ENCODE data around the gene PI3.
"Not testable (repeated sequence)": the region's sequence is repeated elsewhere in the genome, so short reads cannot be mapped to it uniquely, and the experiment has no call there.

The PI3 gene

DNA sequence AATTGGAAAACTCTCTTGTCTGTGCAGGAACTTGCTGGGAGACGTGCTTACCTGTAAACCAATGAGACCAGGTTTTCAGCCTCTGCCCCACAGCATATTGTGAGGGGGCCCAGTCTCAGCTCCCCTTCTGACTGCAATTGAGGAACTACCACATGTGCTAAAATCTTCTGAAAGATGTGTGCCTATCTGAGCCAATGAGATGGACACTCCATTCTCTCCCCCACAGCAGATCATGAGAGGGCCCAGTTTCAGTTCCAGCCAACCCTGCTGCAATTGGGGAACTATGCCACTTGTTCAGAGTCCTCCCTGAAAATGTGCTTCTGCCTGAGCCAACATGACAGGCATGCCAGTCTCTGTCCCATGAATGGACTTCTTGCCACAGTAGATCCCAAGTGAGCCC lies 20.9 kb upstream of the PI3 start:
- Histone ChIP-seq H3K36me3 (ENCODE audit: control insufficient read depth in 2 of 2, insufficient read depth in 2 of 2, low read length in 2 of 2) (no peaks in the 10 kb centered on the region), H3K9ac (ENCODE audit: low read depth in 1 of 2, low read length in 2 of 2) (no peak overlapping the region), H3K4me3 (ENCODE audit: low read length in 2 of 2) (no peak overlapping the region), H3K27ac (ENCODE audit: low read depth in 2 of 2, low read length in 2 of 2) (no peak overlapping the region), H3K4me1 (ENCODE audit: control insufficient read depth in 2 of 2, insufficient read depth in 2 of 2, low read length in 2 of 2) (peaks cover 10 to 15% of the 10 kb centered on the region in 2 donors), H3K9me3 (ENCODE audit: control insufficient read depth in 2 of 2, low read length in 2 of 2) (peaks cover 0 to 3% of the 10 kb centered on the region in 2 donors), H3K27me3 (ENCODE audit: control insufficient read depth in 2 of 2, insufficient read depth in 2 of 2, low read length in 2 of 2) (peaks cover 0 to 2% of the 10 kb centered on the region in 2 donors)

DNA sequence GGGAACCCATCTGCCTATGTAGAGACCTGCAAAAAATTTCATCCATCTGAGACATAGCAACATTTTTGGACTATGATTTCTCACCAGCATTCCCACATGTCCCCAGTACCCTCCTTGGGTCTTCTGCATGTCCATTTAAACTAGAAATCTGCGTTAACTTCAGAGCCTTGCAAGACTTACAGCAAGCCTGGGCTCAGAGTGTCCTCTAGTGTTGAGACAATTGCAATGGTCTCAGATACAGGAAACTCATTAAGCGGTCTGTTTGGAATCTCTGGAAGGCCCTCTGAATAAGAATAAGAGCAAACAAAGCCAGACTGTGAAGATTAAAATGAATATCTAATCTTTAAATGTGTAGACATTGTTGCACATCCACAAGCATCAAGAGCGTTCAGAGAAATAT lies 20.5 kb upstream of the PI3 start:
- Histone ChIP-seq H3K4me3 (ENCODE audit: low read length in 2 of 2) (no peak overlapping the region), H3K9me3 (ENCODE audit: control insufficient read depth in 2 of 2, low read length in 2 of 2) (peaks cover 0 to 6% of the 10 kb centered on the region in 2 donors), H3K27me3 (ENCODE audit: control insufficient read depth in 2 of 2, insufficient read depth in 2 of 2, low read length in 2 of 2) (peaks cover 0 to 2% of the 10 kb centered on the region in 2 donors), H3K36me3 (ENCODE audit: control insufficient read depth in 2 of 2, insufficient read depth in 2 of 2, low read length in 2 of 2) (no peaks in the 10 kb centered on the region), H3K4me1 (ENCODE audit: control insufficient read depth in 2 of 2, insufficient read depth in 2 of 2, low read length in 2 of 2) (peaks cover 10 to 16% of the 10 kb centered on the region in 2 donors), H3K27ac (ENCODE audit: low read depth in 2 of 2, low read length in 2 of 2) (no peak overlapping the region), H3K9ac (ENCODE audit: low read depth in 1 of 2, low read length in 2 of 2) (no peak overlapping the region)

DNA sequence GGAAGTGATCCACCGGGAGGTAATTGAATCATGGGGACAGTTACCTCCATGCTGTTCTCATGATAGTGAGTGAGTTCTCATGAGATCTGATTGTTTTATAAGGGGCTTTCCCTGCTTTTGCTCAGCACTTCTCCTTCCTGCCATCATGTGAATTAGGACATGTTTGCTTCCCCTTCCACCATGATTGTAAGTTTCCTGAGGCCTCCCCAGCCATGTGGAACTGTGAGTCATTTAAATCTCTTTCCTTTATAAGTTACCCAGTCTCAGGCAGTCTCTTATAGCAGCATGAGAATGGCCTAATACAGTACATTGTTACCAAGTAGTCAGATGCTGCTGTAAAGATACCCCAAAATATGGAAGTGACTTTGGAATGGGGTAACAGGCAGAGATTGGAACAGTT lies 19.9 kb upstream of the PI3 start:
- not testable (repeated sequence) for H3K36me3 ChIP-seq (ENCODE audit: control insufficient read depth in 2 of 2, insufficient read depth in 2 of 2, low read length in 2 of 2); H3K9ac ChIP-seq (ENCODE audit: low read depth in 1 of 2, low read length in 2 of 2); H3K27me3 ChIP-seq (ENCODE audit: control insufficient read depth in 2 of 2, insufficient read depth in 2 of 2, low read length in 2 of 2); H3K27ac ChIP-seq (ENCODE audit: low read depth in 2 of 2, low read length in 2 of 2); H3K4me3 ChIP-seq (ENCODE audit: low read length in 2 of 2); H3K9me3 ChIP-seq (ENCODE audit: control insufficient read depth in 2 of 2, low read length in 2 of 2)
- peaks cover 10 to 16% of the 10 kb centered on the region in 2 donors for H3K4me1 ChIP-seq (ENCODE audit: control insufficient read depth in 2 of 2, insufficient read depth in 2 of 2, low read length in 2 of 2)

DNA sequence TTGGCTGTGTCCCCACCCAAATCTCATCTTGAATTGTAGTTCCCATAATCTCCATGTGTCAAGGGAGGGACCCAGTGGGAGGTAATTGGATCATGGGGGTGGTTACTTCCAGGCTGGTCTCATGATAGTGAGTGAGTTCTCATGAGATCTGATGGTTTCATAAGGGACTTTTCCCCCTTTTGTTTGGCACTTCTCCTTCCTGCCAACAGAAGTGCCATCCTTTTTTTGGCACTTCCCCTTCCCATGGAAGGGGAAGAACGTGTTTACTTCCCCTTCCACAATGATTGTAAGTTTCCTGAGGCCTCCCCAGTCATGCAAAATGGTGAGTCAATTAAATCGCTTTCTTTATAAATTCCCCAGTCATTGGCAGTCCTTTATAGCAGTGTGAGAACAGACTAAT lies 18.0 kb upstream of the PI3 start:
- H3K9me3 ChIP-seq (ENCODE audit: control insufficient read depth in 2 of 2, low read length in 2 of 2): peaks cover 0 to 9% of the 10 kb centered on the region in 2 donors
- H3K27ac ChIP-seq (ENCODE audit: low read depth in 2 of 2, low read length in 2 of 2): no peak overlapping the region
- H3K36me3 ChIP-seq (ENCODE audit: control insufficient read depth in 2 of 2, insufficient read depth in 2 of 2, low read length in 2 of 2): no peaks in the 10 kb centered on the region
- H3K9ac ChIP-seq (ENCODE audit: low read depth in 1 of 2, low read length in 2 of 2): no peak overlapping the region
- no peak overlapping the region for H3K4me3 ChIP-seq (ENCODE audit: low read length in 2 of 2)
- peaks cover 10 to 16% of the 10 kb centered on the region in 2 donors for H3K4me1 ChIP-seq (ENCODE audit: control insufficient read depth in 2 of 2, insufficient read depth in 2 of 2, low read length in 2 of 2)
- H3K27me3 ChIP-seq (ENCODE audit: control insufficient read depth in 2 of 2, insufficient read depth in 2 of 2, low read length in 2 of 2): no peaks in the 10 kb centered on the region

DNA sequence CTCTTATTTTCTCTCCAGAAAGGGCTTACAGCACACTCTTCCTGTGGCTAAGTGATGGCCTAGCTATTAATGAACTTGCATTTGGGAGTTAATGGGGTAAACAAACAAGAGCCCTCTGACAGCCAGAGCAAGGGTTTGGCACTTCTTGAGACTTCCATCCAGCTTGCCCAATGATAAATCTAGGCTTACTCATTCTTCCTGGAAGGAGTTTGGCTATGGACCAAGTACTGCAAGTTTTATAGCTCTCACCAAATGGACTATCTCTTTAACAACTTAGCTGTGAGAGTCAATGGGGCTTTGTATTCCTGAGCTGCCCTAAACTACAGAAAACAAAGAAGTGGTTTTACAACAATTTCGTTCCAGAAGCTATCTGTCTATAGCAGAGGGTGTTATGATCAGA lies 16.7 kb upstream of the PI3 start:
- Histone ChIP-seq H3K36me3 (ENCODE audit: control insufficient read depth in 2 of 2, insufficient read depth in 2 of 2, low read length in 2 of 2) (no peaks in the 10 kb centered on the region), H3K4me3 (ENCODE audit: low read length in 2 of 2) (peak overlapping the region; percentile 16 to 38), H3K4me1 (ENCODE audit: control insufficient read depth in 2 of 2, insufficient read depth in 2 of 2, low read length in 2 of 2) (peaks cover 10 to 17% of the 10 kb centered on the region in 2 donors), H3K27me3 (ENCODE audit: control insufficient read depth in 2 of 2, insufficient read depth in 2 of 2, low read length in 2 of 2) (no peaks in the 10 kb centered on the region), H3K27ac (ENCODE audit: low read depth in 2 of 2, low read length in 2 of 2) (peak overlapping the region; percentile 45 to 62), H3K9me3 (ENCODE audit: control insufficient read depth in 2 of 2, low read length in 2 of 2) (peaks cover 0 to 9% of the 10 kb centered on the region in 2 donors), H3K9ac (ENCODE audit: low read depth in 1 of 2, low read length in 2 of 2) (no peak overlapping the region)

DNA sequence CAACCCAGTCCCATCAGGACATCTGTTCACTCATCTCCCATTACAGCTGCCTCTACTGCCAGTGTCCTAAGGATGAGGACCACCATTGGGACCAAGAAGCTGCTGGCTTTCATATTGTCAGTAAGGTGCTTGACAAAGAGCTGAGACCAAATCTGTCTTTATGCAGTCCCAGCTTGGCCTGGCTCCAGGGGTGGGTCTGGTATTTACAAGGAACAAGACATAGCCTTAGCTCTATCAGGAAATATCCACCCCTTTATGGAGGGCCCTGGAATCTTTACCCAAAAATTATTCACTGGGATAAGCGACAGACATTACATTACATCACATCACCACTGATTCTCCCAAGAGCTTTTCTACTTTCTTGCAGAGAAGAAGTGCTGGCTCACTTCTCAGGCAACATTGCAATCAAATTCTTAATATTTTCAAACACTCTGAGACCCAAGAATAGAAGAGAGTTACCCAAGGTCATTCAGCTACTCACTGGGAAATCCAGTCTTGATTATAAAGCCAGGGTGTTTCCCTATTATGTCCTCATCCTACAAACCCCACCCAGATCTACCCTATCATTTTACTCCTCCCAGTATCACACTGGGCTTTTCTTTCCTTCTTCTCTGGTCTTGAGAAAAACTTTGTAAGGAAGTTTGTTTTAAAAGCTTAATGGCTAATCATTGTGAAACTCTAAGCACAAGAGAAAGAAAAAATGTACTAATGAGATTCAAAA lies 11.5 kb upstream of the PI3 start:
- H3K4me1 ChIP-seq (ENCODE audit: control insufficient read depth in 2 of 2, insufficient read depth in 2 of 2, low read length in 2 of 2): peaks cover 2 to 11% of the 10 kb centered on the region in 2 donors
- peak overlapping the region in 1 of 2 donors; percentile 38 for H3K4me3 ChIP-seq (ENCODE audit: low read length in 2 of 2)
- H3K27me3 ChIP-seq (ENCODE audit: control insufficient read depth in 2 of 2, insufficient read depth in 2 of 2, low read length in 2 of 2): no peaks in the 10 kb centered on the region
- H3K27ac ChIP-seq (ENCODE audit: low read depth in 2 of 2, low read length in 2 of 2): peak overlapping the region; percentile 59 to 74
- no peaks in the 10 kb centered on the region for H3K36me3 ChIP-seq (ENCODE audit: control insufficient read depth in 2 of 2, insufficient read depth in 2 of 2, low read length in 2 of 2)
- H3K9ac ChIP-seq (ENCODE audit: low read depth in 1 of 2, low read length in 2 of 2): no peak overlapping the region
- peaks cover 0 to 6% of the 10 kb centered on the region in 2 donors for H3K9me3 ChIP-seq (ENCODE audit: control insufficient read depth in 2 of 2, low read length in 2 of 2)

DNA sequence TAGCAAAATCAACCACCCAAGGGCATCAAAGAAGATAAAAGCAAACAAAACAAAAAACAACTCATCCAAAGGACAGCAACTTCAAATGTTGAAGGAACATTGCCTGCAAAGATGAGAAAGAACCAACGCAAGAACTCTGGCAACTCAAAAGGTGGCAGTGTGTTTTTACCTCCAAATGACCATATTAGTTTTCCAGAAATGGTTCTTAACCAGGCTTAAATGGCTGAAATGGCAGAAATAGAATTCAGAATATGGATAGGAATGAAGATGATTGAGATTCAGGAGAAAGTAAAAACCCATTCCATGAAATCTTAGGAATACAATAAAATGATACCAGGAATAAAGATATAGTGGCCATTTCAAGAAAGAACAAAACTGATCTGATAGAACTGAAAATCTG lies 9.8 kb upstream of the PI3 start:
- Histone ChIP-seq H3K27me3 (ENCODE audit: control insufficient read depth in 2 of 2, insufficient read depth in 2 of 2, low read length in 2 of 2) (no peaks in the 10 kb centered on the region), H3K27ac (ENCODE audit: low read depth in 2 of 2, low read length in 2 of 2) (no peak overlapping the region), H3K9ac (ENCODE audit: low read depth in 1 of 2, low read length in 2 of 2) (no peak overlapping the region), H3K4me3 (ENCODE audit: low read length in 2 of 2) (no peak overlapping the region), H3K9me3 (ENCODE audit: control insufficient read depth in 2 of 2, low read length in 2 of 2) (peaks cover 0 to 2% of the 10 kb centered on the region in 2 donors), H3K36me3 (ENCODE audit: control insufficient read depth in 2 of 2, insufficient read depth in 2 of 2, low read length in 2 of 2) (no peaks in the 10 kb centered on the region), H3K4me1 (ENCODE audit: control insufficient read depth in 2 of 2, insufficient read depth in 2 of 2, low read length in 2 of 2) (peaks cover 0 to 5% of the 10 kb centered on the region in 2 donors)

DNA sequence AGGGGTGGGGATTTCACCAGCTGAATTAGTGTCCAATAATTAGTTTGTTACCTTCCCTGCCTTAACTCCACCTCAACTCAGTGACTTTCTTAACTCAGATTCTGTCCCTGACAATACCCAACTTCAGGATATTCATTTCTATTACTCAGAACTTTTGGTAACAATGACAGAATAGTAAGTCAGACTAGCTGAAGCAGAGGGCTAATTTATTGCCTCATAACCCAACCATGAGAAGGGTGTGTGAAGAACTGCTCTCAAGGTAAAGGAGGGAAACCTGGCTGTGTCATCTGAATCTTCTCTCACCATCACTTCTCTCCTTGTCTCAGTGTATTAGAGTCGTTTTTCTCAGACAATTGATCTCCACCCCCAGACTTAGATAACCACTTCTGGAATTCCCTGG lies 1.2 kb upstream of the PI3 start:
- Histone ChIP-seq H3K9me3 (ENCODE audit: control insufficient read depth in 2 of 2, low read length in 2 of 2) (peaks cover 0 to 2% of the 10 kb centered on the region in 2 donors), H3K27me3 (ENCODE audit: control insufficient read depth in 2 of 2, insufficient read depth in 2 of 2, low read length in 2 of 2) (peaks cover 0 to 4% of the 10 kb centered on the region in 2 donors), H3K4me1 (ENCODE audit: control insufficient read depth in 2 of 2, insufficient read depth in 2 of 2, low read length in 2 of 2) (peaks cover 3 to 29% of the 10 kb centered on the region in 2 donors), H3K36me3 (ENCODE audit: control insufficient read depth in 2 of 2, insufficient read depth in 2 of 2, low read length in 2 of 2) (no peaks in the 10 kb centered on the region), H3K9ac (ENCODE audit: low read depth in 1 of 2, low read length in 2 of 2) (no peak overlapping the region), H3K4me3 (ENCODE audit: low read length in 2 of 2) (no peak overlapping the region), H3K27ac (ENCODE audit: low read depth in 2 of 2, low read length in 2 of 2) (no peak overlapping the region)

DNA sequence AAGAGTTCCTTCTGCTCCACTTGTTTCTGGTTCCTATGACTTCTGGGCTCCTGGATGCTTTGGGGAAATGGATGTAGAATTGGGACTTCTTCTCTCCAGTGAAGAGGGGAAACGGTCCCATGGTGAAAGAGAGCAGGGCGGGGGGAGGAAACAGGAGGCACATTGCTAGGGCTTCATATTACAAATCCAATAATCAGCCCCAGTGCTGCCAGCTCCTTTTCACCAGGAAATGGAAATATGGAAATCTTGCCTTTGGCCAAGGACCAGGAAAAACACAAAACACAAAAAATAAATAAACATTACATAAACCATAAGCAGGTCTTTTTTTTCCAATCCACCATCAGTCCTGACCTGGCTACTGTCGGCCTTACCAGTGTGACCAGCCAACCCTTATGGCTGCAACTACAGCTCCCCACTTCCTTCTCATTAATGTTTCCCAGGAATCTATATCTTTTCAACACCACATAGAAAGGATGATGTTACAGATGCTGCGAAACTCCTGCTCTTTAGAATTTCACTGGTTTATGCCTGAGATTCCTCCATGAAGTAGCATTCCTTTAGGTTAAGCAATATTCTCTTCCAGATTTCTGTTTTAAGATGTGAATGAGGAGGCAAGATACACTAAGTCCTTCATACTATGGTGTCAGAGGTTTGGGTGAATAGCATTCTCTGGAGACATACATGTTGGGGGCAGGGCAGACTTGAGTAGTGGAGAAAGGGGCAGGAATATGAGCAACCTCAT lies 2.0 kb downstream of the PI3 start:
- no peak overlapping the region for H3K9ac ChIP-seq (ENCODE audit: low read depth in 1 of 2, low read length in 2 of 2)
- peaks cover 0 to 4% of the 10 kb centered on the region in 2 donors for H3K27me3 ChIP-seq (ENCODE audit: control insufficient read depth in 2 of 2, insufficient read depth in 2 of 2, low read length in 2 of 2)
- no peak overlapping the region for H3K4me3 ChIP-seq (ENCODE audit: low read length in 2 of 2)
- no peaks in the 10 kb centered on the region for H3K9me3 ChIP-seq (ENCODE audit: control insufficient read depth in 2 of 2, low read length in 2 of 2)
- H3K27ac ChIP-seq (ENCODE audit: low read depth in 2 of 2, low read length in 2 of 2): no peak overlapping the region
- H3K36me3 ChIP-seq (ENCODE audit: control insufficient read depth in 2 of 2, insufficient read depth in 2 of 2, low read length in 2 of 2): no peaks in the 10 kb centered on the region
- peaks cover 3 to 29% of the 10 kb centered on the region in 2 donors for H3K4me1 ChIP-seq (ENCODE audit: control insufficient read depth in 2 of 2, insufficient read depth in 2 of 2, low read length in 2 of 2)

DNA sequence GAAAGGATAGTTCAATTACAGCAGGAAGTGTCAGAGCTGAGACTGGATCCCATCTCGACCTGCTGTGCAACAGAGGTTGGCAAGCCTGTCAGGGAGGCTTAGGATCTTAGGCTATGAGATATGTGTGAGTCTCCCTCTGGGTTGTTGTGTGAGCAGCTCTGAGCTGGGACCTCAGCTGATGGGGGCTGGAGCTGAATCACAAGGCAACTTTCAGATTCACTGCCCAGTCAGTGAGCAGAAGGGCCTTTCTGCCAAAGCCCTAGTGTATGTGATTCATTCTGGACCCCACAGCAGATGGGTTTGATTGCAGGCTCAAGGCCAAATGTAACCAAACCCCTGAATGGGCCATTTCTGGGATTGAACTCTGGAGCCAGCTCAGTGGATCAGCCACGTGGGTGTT lies 4.5 kb downstream of the PI3 start:
- Histone ChIP-seq H3K9me3 (ENCODE audit: control insufficient read depth in 2 of 2, low read length in 2 of 2) (no peaks in the 10 kb centered on the region), H3K36me3 (ENCODE audit: control insufficient read depth in 2 of 2, insufficient read depth in 2 of 2, low read length in 2 of 2) (no peaks in the 10 kb centered on the region), H3K9ac (ENCODE audit: low read depth in 1 of 2, low read length in 2 of 2) (no peak overlapping the region), H3K4me3 (ENCODE audit: low read length in 2 of 2) (no peak overlapping the region), H3K27ac (ENCODE audit: low read depth in 2 of 2, low read length in 2 of 2) (no peak overlapping the region), H3K4me1 (ENCODE audit: control insufficient read depth in 2 of 2, insufficient read depth in 2 of 2, low read length in 2 of 2) (peaks cover 3 to 20% of the 10 kb centered on the region in 2 donors), H3K27me3 (ENCODE audit: control insufficient read depth in 2 of 2, insufficient read depth in 2 of 2, low read length in 2 of 2) (peaks cover 0 to 4% of the 10 kb centered on the region in 2 donors)

Measured in mucosa of rectum (tissue), 2 donors.